PFSK-1 (cell line): ENCODE measurements around the gene TEX29.

Source experiments
- FOXP2 ChIP-seq: optimal IDR thresholded peaks from 2 replicates; pipeline ENCODE3; 2011; ENCODE audit warnings: borderline replicate concordance, control low read depth, inconsistent platforms; ENCODE audit not compliant: insufficient read depth; ENCODE audit errors: extremely low read length, extremely low read depth
- POLR2AphosphoS5 ChIP-seq: IDR thresholded peaks from 2 replicates; pipeline ENCODE4 v1.6.1; 2012; ENCODE audit warnings: low read depth, mild to moderate bottlenecking, control low read depth, low read length, moderate library complexity
- REST ChIP-seq, 2 experiments: IDR thresholded peaks; 2 replicates each; pipeline versions ENCODE4 v1.6.1 to v1.8.0; 2011 to 2012; ENCODE audit warnings: low read depth in 2 of 2, low read length in 2 of 2, control low read depth in 1 of 2, inconsistent platforms in 1 of 2, mild to moderate bottlenecking in 1 of 2, moderate library complexity in 1 of 2; ENCODE audit not compliant: insufficient read depth in 1 of 2
- SIN3A ChIP-seq: IDR thresholded peaks from 2 replicates; pipeline ENCODE4 v1.6.1; 2012; ENCODE audit warnings: mild to moderate bottlenecking, low read length, moderate library complexity, borderline replicate concordance; ENCODE audit not compliant: insufficient read depth
- TAF1 ChIP-seq: IDR thresholded peaks from 2 replicates; pipeline ENCODE4 v1.6.1; 2012; ENCODE audit warnings: low read length, control low read depth, borderline replicate concordance; ENCODE audit not compliant: insufficient read depth

Gene TEX29

DNA sequence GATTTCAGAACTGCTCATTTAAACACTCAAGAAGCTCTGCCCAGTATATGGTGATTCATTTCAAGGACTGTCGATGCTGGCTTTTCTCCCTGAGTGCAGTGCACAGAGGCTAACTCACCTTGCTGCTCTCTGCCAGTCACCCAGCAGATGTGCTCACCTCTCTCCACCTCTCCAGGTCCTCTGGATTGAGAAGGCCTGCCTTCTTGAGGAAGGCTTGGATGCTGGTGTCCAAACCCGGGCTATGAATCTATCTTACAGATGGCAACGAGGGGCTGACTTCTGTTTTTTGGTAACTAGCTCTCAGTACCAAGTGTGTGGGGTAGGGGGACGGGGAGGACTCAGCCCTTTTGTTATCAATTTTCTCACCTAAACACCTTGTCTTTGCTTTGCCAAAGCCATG, 47.6 kb downstream of the TEX29 start:
- TF ChIP-seq FOXP2: no peak
- TF ChIP-seq POLR2AphosphoS5: no peak
- TF ChIP-seq TAF1: no peak
- TF ChIP-seq SIN3A: no peak

GRCh38 chr13:111370147-111370546, 49.7 kb downstream of the TEX29 start:
- TF ChIP-seq POLR2AphosphoS5: no peak
- TF ChIP-seq SIN3A: no peak
- TF ChIP-seq FOXP2: no peak
- no peak for TF ChIP-seq TAF1
- no peak for TF ChIP-seq REST (IDR thresholded peaks at IDR 0.05; ENCODE audit: insufficient read depth in 1 of 2, low read depth in 2 of 2, low read length in 2 of 2)

- TF ChIP-seq POLR2AphosphoS5 (no peak), FOXP2 (no peak), SIN3A (no peak), REST (IDR thresholded peaks at IDR 0.05; ENCODE audit: insufficient read depth in 1 of 2, low read depth in 2 of 2, low read length in 2 of 2) (no peak), TAF1 (no peak)
Observed at GRCh38 chr13:111370570-111371535, 50.4 kb downstream of the TEX29 start.

DNA sequence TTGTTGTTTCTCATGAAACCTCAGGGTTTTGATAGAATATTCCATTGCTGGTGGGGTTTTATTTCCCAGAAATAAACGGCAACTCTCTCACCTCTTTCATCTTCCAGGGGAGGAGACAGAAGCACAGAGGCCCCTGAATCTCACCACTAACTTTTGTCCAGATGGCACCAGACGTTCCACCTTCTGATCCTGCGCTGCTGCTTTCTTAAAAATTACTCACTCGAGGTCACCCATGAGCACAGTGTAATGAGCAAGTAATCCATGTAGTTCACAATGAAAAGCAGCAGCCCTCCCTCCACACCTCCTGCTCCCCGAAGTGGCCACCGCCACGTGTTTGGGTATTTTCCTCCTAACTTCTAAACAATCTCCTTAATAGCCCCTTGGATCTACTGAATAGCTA, 51.3 kb downstream of the TEX29 start:
- TF ChIP-seq REST (IDR thresholded peaks at IDR 0.05; ENCODE audit: insufficient read depth in 1 of 2, low read depth in 2 of 2, low read length in 2 of 2) (no peak), FOXP2 (no peak), TAF1 (no peak), SIN3A (no peak), POLR2AphosphoS5 (no peak)

GRCh38 chr13:111372651-111373425, 52.4 kb downstream of the TEX29 start:
- TF ChIP-seq POLR2AphosphoS5: no peak
- no peak for TF ChIP-seq FOXP2
- TF ChIP-seq SIN3A: no peak
- no peak for TF ChIP-seq TAF1
- TF ChIP-seq REST (IDR thresholded peaks at IDR 0.05; ENCODE audit: insufficient read depth in 1 of 2, low read depth in 2 of 2, low read length in 2 of 2): no peak
